Activated CD8-positive, alpha-beta T cell treated with anti-CD3 and anti-CD28 coated beads for 36 hours (primary cell): Measurements from ENCODE around the gene CAPG. TPM values are rescaled to one million over a fixed set of nuclear protein-coding genes. Genes with fewer than 3 reads are reported as not detected.

Source experiments
- ATAC-seq: fragments of 200-7000 bp; cut with Tn5 transposase; one replicate; pipeline ENCODE4 v1.10.0; 2021; ENCODE audit warnings: mild to moderate bottlenecking, moderate library complexity
- CTCF ChIA-PET: fragments of 350-600 bp; sonication (Branson Sonifier 250); formaldehyde crosslinking; loops from one replicate; lab custom pipeline; 2021; ENCODE audit warnings: antibody characterized with exemption; lab: Charles Lee
- POLR2A ChIA-PET: fragments of 350-600 bp; sonication (Branson Sonifier 250); formaldehyde crosslinking; loops from one replicate; lab custom pipeline; 2021; ENCODE audit warnings: antibody characterized with exemption; lab: Charles Lee
- DNase-seq: peaks from one replicate; pipeline ENCODE4 v3.0.0-alpha.2; 2020
- H3K27ac Mint-ChIP-seq: one replicate; pipeline ENCODE4 v1.8.0; 2021; ENCODE audit warnings: mild to moderate bottlenecking, mixed read lengths
- H3K27me3 Mint-ChIP-seq: one replicate; pipeline ENCODE4 v1.8.0; 2021; ENCODE audit warnings: mixed read lengths
- H3K36me3 Mint-ChIP-seq: one replicate; pipeline ENCODE4 v1.8.0; 2021; ENCODE audit warnings: low read depth, mixed read lengths
- H3K4me1 Mint-ChIP-seq: one replicate; pipeline ENCODE4 v1.8.0; 2021; ENCODE audit warnings: low read depth, mixed read lengths
- H3K4me3 Mint-ChIP-seq: one replicate; pipeline ENCODE4 v1.8.0; 2021; ENCODE audit warnings: mild to moderate bottlenecking, moderate library complexity, mixed read lengths
- H3K9me3 Mint-ChIP-seq: one replicate; pipeline ENCODE4 v1.8.0; 2021; ENCODE audit warnings: mixed read lengths
- intact Hi-C: fragments of 100-400 bp; cut with micrococcal nuclease; formaldehyde crosslinking; loops from one replicate; pipeline ENCODE4 v1.10.0; 2022
- total RNA-seq, 2 experiments: library from RNA; stranded (reverse); gene quantifications; one replicate each; pipeline ENCODE4 v1.2.3, GENCODE V29; 2021
- TF ChIP-seq, protein P1 (sequence below): fragments of 200-600 bp; IDR thresholded peaks from one replicate; pipeline ENCODE4 v1.8.0; 2022; ENCODE audit warnings: antibody characterized with exemption, mild to moderate bottlenecking

The CAPG gene, protein sequence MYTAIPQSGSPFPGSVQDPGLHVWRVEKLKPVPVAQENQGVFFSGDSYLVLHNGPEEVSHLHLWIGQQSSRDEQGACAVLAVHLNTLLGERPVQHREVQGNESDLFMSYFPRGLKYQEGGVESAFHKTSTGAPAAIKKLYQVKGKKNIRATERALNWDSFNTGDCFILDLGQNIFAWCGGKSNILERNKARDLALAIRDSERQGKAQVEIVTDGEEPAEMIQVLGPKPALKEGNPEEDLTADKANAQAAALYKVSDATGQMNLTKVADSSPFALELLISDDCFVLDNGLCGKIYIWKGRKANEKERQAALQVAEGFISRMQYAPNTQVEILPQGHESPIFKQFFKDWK
- 10 to 100 TPM; 18.7 to 19.3 TPM for total RNA-seq

DNA sequence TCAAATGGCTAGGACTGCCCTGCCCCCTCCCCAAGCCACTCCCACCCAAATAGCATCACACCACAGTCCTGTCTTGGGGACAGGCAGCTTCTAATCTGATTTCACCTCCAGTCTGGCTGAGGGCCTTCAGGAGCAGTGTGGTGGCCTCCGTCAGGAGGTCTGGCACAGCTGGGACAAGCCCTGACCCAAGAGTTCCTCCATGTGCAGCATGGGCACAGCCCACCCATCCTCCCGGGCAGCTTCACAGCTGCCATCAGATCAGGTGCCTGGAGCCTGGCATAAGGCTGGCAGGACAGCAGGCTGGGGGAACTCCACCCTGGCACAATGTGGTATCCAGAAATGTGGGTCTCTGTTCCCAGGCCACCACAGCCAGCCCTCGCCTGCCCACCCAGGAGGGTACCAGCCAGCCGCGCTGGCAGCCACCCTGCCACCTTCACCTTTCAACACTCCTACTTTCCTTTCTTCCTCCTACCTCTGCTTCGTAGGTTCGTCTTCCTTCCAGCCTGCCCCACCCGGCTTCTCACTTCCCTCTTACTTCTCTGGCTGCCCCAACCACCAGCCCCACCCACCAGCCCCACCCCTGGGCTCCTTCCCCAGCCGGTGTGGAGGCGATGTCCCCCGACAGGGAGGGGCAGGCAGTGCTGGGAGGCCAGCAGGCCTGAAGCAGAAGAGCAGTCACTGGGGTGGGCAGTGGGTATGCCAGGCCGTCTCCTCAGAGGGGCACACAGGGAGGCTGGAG lies at the start of gene CAPG:
Gene CAPG, minus strand, starts transcription at position 522 of the 739 bp plus-strand sequence. CDS start 8,221 bp downstream, outside the sequence.
- Mint-ChIP-seq H3K4me1 (peaks cover 49% of the 10 kb centered on the region), H3K27ac (no peak within 1 kb of the TSS)
- intact Hi-C loops, result no loop called here

DNA sequence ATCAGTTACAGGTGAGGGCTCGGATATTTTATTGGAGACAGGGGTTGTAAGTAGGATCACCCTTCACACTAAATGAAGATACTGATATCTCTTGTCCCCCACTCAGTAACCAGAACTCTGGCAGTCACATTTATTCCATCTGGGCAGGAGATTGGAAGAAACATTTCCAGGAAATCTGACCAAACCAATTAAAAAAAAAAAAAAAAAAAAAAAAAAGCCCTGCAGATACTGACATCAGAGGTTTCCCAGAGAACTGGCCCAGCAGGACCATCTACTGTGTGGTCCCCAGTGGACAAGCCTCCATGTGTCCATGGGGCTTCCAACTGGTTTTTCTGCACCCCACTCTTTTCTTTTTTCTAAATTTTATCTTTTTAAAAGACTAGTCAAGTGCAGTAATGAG lies 49.6 kb upstream of the CAPG start:
- intact Hi-C loops, result no loop called here
- no peaks in the 10 kb centered on the region for H3K36me3 Mint-ChIP-seq
- TF ChIP-seq, protein P1, sequence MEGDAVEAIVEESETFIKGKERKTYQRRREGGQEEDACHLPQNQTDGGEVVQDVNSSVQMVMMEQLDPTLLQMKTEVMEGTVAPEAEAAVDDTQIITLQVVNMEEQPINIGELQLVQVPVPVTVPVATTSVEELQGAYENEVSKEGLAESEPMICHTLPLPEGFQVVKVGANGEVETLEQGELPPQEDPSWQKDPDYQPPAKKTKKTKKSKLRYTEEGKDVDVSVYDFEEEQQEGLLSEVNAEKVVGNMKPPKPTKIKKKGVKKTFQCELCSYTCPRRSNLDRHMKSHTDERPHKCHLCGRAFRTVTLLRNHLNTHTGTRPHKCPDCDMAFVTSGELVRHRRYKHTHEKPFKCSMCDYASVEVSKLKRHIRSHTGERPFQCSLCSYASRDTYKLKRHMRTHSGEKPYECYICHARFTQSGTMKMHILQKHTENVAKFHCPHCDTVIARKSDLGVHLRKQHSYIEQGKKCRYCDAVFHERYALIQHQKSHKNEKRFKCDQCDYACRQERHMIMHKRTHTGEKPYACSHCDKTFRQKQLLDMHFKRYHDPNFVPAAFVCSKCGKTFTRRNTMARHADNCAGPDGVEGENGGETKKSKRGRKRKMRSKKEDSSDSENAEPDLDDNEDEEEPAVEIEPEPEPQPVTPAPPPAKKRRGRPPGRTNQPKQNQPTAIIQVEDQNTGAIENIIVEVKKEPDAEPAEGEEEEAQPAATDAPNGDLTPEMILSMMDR, result no peak
- ChIA-PET POLR2A (interaction anchor here (0.7 kb wide), 1 partner anchor 45 kb away, joined by 3 read pairs; no protein-coding TSS in a partner anchor), CTCF (no interaction called here)
- no peak overlapping the region for H3K27ac Mint-ChIP-seq
- no peak overlapping the region for H3K4me3 Mint-ChIP-seq
- no peaks in the 10 kb centered on the region for H3K9me3 Mint-ChIP-seq
- no peaks in the 10 kb centered on the region for H3K27me3 Mint-ChIP-seq
- DNase-seq, result no peak
- no peaks in the 10 kb centered on the region for H3K4me1 Mint-ChIP-seq
- ATAC-seq, result no peak

More for the DNA sequence above, at the start of gene CAPG:
- ChIA-PET POLR2A (interaction anchor here (0.5 to 15.2 kb wide), 3 partner anchors 107 to 143 kb away, joined by 3 to 331 read pairs (median 3); partner anchors contain the start of gene MAT2A), CTCF (interaction anchor here (2.6 kb wide), 1 partner anchor 9 kb away, joined by 13 read pairs; the partner anchor contains the start of gene SH2D6)
- ATAC-seq (peak; percentile 21), DNase-seq (peak; percentile 61)
- H3K27me3 Mint-ChIP-seq, result no peaks in the 10 kb centered on the region
- TF ChIP-seq, protein P1, result no peak
- no peaks in the 10 kb centered on the region for H3K9me3 Mint-ChIP-seq
- H3K4me3 Mint-ChIP-seq, result peak within 1 kb of the TSS; percentile 45
- no peaks in the 10 kb centered on the region for H3K36me3 Mint-ChIP-seq

DNA sequence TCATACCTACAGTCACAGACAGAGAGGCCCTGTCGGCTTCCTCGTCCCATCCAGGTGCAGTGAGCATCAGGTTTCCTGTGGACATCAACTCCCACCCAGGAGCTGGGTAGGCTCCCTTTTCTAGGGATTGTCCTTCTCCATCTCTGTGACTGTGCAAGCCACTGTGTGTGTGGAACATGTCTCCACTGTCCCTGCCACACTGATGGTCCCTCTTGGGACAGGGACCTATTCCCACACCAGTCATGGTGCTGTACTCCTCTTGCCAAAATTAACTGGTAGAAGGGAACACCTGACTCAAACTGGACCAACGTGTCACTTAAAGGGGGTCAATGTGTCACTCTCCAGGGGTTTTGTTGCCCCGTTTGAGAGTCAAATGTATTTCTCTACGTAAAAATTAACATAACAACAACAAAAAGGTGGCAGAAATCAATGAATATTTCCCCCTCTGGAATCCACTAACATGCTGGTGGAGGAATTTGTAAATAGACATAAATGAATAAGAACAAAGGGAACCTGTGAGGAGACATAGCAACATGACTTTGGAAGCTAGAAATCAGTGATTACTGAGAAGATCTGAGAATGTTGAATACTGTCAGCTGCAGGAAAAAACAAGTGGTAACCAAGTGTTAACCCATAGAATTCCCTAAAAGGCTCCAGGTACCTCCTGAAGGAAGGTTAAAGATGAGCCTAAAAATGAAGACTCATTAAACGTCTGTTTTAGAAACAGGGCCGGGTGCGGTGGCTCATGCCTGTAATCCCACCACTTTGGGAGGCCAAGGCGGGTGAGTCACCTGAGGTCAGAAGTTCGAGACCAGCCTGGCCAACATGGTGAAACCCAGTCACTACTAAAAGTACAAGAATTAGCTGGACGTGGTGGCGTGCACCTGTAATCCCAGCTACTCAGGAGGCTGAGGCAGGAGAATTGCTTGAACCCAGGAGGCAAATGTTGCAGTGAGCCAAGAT lies 48.7 kb upstream of the CAPG start:
- Mint-ChIP-seq H3K27me3 (no peaks in the 10 kb centered on the region), H3K27ac (no peak overlapping the region), H3K4me3 (no peak overlapping the region), H3K36me3 (no peaks in the 10 kb centered on the region), H3K4me1 (no peaks in the 10 kb centered on the region), H3K9me3 (no peaks in the 10 kb centered on the region)
- POLR2A ChIA-PET, result no interaction called here
- intact Hi-C loops, result no loop called here
- DNase-seq, result no peak
- TF ChIP-seq, protein P1, result no peak
- ATAC-seq, result no peak
- CTCF ChIA-PET, result no interaction called here

DNA sequence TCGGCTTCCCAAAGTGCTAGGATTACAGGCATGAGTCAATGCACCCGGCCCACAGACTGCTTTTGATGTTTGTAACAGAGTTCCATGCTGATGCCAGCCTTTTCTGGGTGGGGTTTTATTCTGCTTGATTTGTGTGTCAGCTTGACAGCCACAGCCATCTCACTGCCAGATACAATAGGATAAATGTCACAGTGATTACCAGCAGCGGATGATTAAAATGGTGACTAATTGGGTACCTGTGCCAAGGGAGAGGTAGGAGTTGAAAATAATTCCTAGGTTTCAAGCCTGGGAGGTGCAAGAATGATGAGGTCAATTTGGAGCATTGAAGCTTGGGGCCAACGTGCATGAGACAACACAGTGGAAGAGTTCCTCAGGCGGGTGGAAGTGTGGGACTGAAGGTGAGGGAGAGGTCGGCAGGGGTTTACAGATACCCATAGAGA lies 47.7 kb upstream of the CAPG start:
- intact Hi-C loops, result no loop called here
- Mint-ChIP-seq H3K4me1 (no peaks in the 10 kb centered on the region), H3K9me3 (no peaks in the 10 kb centered on the region), H3K27ac (no peak overlapping the region), H3K27me3 (no peaks in the 10 kb centered on the region), H3K36me3 (no peaks in the 10 kb centered on the region), H3K4me3 (no peak overlapping the region)
- CTCF ChIA-PET, result no interaction called here
- ATAC-seq (no peak), DNase-seq (no peak)
- TF ChIP-seq, protein P1, result no peak
- POLR2A ChIA-PET, result interaction anchor here (0.8 to 1.5 kb wide), 2 partner anchors 81 to 88 kb away, joined by 3 to 4 read pairs; partner anchors contain the start of gene MAT2A
